ENCODE measurements around the gene HGFAC.

- no peak for TF ChIP-seq CTCF (IDR thresholded peaks at IDR 0.05)
- TF ChIP-seq POLR2A (IDR thresholded peaks at IDR 0.05): no peak
Measured at GRCh38 chr4:3447431-3448395, 5.9 kb downstream of the HGFAC start.

All from esophagus squamous epithelium (tissue), 4 donors.